GM19372 (cell line): Measurements from ENCODE around the gene CTCFL.
"Not testable (repeated sequence)": the region's sequence is repeated elsewhere in the genome, so short reads cannot be mapped to it uniquely, and the experiment has no call there.

Source experiments
- ATAC-seq: cut with Tn5 transposase; IDR thresholded peaks from one replicate; pipeline ENCODE4 v1.9.1; 2021; ENCODE audit warnings: mild to moderate bottlenecking, low read depth, moderate library complexity; ENCODE audit not compliant: unreplicated experiment

Gene CTCFL

GRCh38 chr20:57511709-57512108 is 13.2 kb downstream of the CTCFL start:
- ATAC-seq, result not testable (repeated sequence)

- ATAC-seq, result no peak
Observed at GRCh38 chr20:57509665-57510237, 15.2 kb downstream of the CTCFL start.

GRCh38 chr20:57508831-57509230 is 16.1 kb downstream of the CTCFL start:
- ATAC-seq, result no peak

GRCh38 chr20:57508381-57508780 is 16.6 kb downstream of the CTCFL start:
- no peak for ATAC-seq

GRCh38 chr20:57507477-57507876 is 17.5 kb downstream of the CTCFL start:
- ATAC-seq, result no peak

- ATAC-seq, result no peak
Observed at GRCh38 chr20:57505979-57506378, 19.0 kb downstream of the CTCFL start.

- ATAC-seq, result no peak
Observed at GRCh38 chr20:57504411-57504810, 20.5 kb downstream of the CTCFL start.

GRCh38 chr20:57503035-57503658 is 21.8 kb downstream of the CTCFL start:
- no peak for ATAC-seq

- ATAC-seq, result no peak
Observed at GRCh38 chr20:57502336-57502700, 22.6 kb downstream of the CTCFL start.

GRCh38 chr20:57501461-57502335 is 23.2 kb downstream of the CTCFL start:
- ATAC-seq, result no peak

- no peak for ATAC-seq
Observed at GRCh38 chr20:57500962-57501361, 24.0 kb downstream of the CTCFL start.

GRCh38 chr20:57500235-57500634 is 24.7 kb downstream of the CTCFL start:
- ATAC-seq, result no peak

- no peak for ATAC-seq
Observed at GRCh38 chr20:57499676-57500075, 25.3 kb downstream of the CTCFL start.

- no peak for ATAC-seq
Observed at GRCh38 chr20:57498425-57499400, 26.2 kb downstream of the CTCFL start.

GRCh38 chr20:57496592-57496991 is 28.3 kb downstream of the CTCFL start:
- no peak for ATAC-seq

GRCh38 chr20:57495978-57496377 is 29.0 kb downstream of the CTCFL start:
- ATAC-seq, result no peak

GRCh38 chr20:57493091-57493615 is 31.8 kb downstream of the CTCFL start:
- no peak for ATAC-seq

- ATAC-seq, result no peak
Observed at GRCh38 chr20:57491373-57491772, 33.6 kb downstream of the CTCFL start.

- not testable (repeated sequence) for ATAC-seq
Observed at GRCh38 chr20:57488277-57488676, 36.7 kb downstream of the CTCFL start.

GRCh38 chr20:57485770-57486169 is 39.2 kb downstream of the CTCFL start:
- no peak for ATAC-seq
